A549 (cell line): ENCODE measurements around the gene TMEM139. TPM values are rescaled to one million over a fixed set of nuclear protein-coding genes. Genes with fewer than 3 reads are reported as not detected.

ENCODE experiments used
- ATAC-seq, 2 experiments: fragments of 200-7000 bp in 1 of 2; fragments of >200 bp in 1 of 2; cut with Nextera tagmentation in 1 of 2; cut with Tn5 transposase in 1 of 2; 3 replicates each; pipeline versions ENCODE4 v1.8.0 to v1.9.1; 2018 to 2020; ENCODE audit warnings: mild to moderate bottlenecking in 1 of 2, moderate library complexity in 1 of 2
- CTCF ChIA-PET: fragments of 300-600 bp; sonication (Branson Sonifier 250); formaldehyde crosslinking; extraction: SDS; loops from one replicate; lab custom pipeline; 2021; ENCODE audit warnings: antibody characterized with exemption, inconsistent platforms; lab: Yijun Ruan, JAX
- POLR2A ChIA-PET: fragments of 350-600 bp; formaldehyde crosslinking; extraction: SDS; loops from one replicate; lab custom pipeline; 2021; ENCODE audit warnings: antibody characterized with exemption, inconsistent platforms; lab: Yijun Ruan, JAX
- DNase-seq, 2 experiments: peaks; one replicate each; pipeline versions ENCODE4 v3.0.0 to v3.0.0-alpha.2; 2011 to 2016; ENCODE audit warnings: low read depth in 1 of 2, low spot score in 1 of 2
- FAIRE-seq: peaks from 2 replicates; lab custom pipeline; 2011; peaks lifted over from hg19 to GRCh38; lab: Jason Lieb, UNC
- H3K27ac ChIP-seq, 2 experiments: fragments of >200 bp; sonication (Bioruptor Twin); formaldehyde crosslinking; 3 replicates each; pipeline ENCODE4 v1.5.1; 2016 to 2017
- H3K4me1 ChIP-seq: fragments of >200 bp; sonication (Bioruptor Twin); formaldehyde crosslinking; 3 replicates; pipeline ENCODE4 v1.6.1; 2016
- H3K4me2 ChIP-seq: fragments of >200 bp; sonication (Bioruptor Twin); formaldehyde crosslinking; 3 replicates; pipeline ENCODE4 v1.6.1; 2016
- H3K4me3 ChIP-seq: fragments of >200 bp; sonication (Bioruptor Twin); formaldehyde crosslinking; 3 replicates; pipeline ENCODE4 v1.5.1; 2016
- H3K9me3 ChIP-seq: fragments of >200 bp; sonication (Bioruptor Twin); formaldehyde crosslinking; 3 replicates; pipeline ENCODE4 v1.6.1; 2016
- ATOH8 ChIP-seq: fragments of 250-450 bp; sonication (Bioruptor Pico); IDR thresholded peaks from 2 replicates; pipeline ENCODE4 v1.5.0; 2020; ENCODE audit warnings: low read depth, mild to moderate bottlenecking, moderate library complexity
- CEBPB ChIP-seq, 2 experiments: fragments of >200 bp in 1 of 2; sonication (Bioruptor Twin) in 1 of 2; formaldehyde crosslinking in 1 of 2; IDR thresholded peaks; 2 replicates each; pipeline ENCODE4 v1.6.1; 2012 to 2016
- CHD2 ChIP-seq: fragments of 150-350 bp; IDR thresholded peaks from 2 replicates; pipeline ENCODE4 v1.6.1; 2014; ENCODE audit warnings: low read length; ENCODE audit not compliant: partially characterized antibody
- CHD4 ChIP-seq: fragments of 200-600 bp; sonication (generic); IDR thresholded peaks from 2 replicates; pipeline ENCODE4 v1.6.1; 2016; ENCODE audit warnings: antibody characterized with exemption, mild to moderate bottlenecking, borderline replicate concordance
- EHF ChIP-seq: fragments of 250-450 bp; sonication (Bioruptor Pico); IDR thresholded peaks from 2 replicates; pipeline ENCODE4 v1.5.0; 2020; ENCODE audit warnings: mild to moderate bottlenecking
- EP300 ChIP-seq, 2 experiments: fragments of >200 bp; sonication (Bioruptor Twin); formaldehyde crosslinking; IDR thresholded peaks; 2 replicates in 1 of 2; 3 replicates in 1 of 2; pipeline ENCODE4 v1.6.1; 2016 to 2017
- FOSB ChIP-seq: fragments of 250-450 bp; sonication (Bioruptor Pico); IDR thresholded peaks from 2 replicates; pipeline ENCODE4 v1.5.0; 2020; ENCODE audit warnings: mild to moderate bottlenecking, moderate library complexity
- FOXS1 ChIP-seq: fragments of 250-450 bp; sonication (Bioruptor Pico); IDR thresholded peaks from 2 replicates; pipeline ENCODE4 v1.5.0; 2020; ENCODE audit warnings: mild to moderate bottlenecking, moderate library complexity
- HEYL ChIP-seq: fragments of 250-450 bp; sonication (Bioruptor Pico); IDR thresholded peaks from 2 replicates; pipeline ENCODE4 v1.8.0; 2021; ENCODE audit warnings: mild to moderate bottlenecking, moderate library complexity
- HOXA7 ChIP-seq: fragments of 250-450 bp; sonication (Bioruptor Pico); IDR thresholded peaks from 2 replicates; pipeline ENCODE4 v1.5.0; 2020; ENCODE audit warnings: mild to moderate bottlenecking, moderate library complexity
- HOXB13 ChIP-seq: fragments of 250-450 bp; sonication (Bioruptor Pico); IDR thresholded peaks from 2 replicates; pipeline ENCODE4 v1.5.0; 2020; ENCODE audit warnings: low read depth, mild to moderate bottlenecking, moderate library complexity
- HOXB5 ChIP-seq: fragments of 250-450 bp; sonication (Bioruptor Pico); IDR thresholded peaks from 2 replicates; pipeline ENCODE4 v1.5.0; 2020; ENCODE audit warnings: mild to moderate bottlenecking, moderate library complexity
- JUN ChIP-seq, 2 experiments: fragments of >200 bp; sonication (Bioruptor Twin); formaldehyde crosslinking; IDR thresholded peaks; 2 replicates in 1 of 2; 3 replicates in 1 of 2; pipeline ENCODE4 v1.6.1; 2016 to 2017
- JUNB ChIP-seq: fragments of >200 bp; sonication (Bioruptor Twin); formaldehyde crosslinking; IDR thresholded peaks from 2 replicates; pipeline ENCODE4 v1.6.1; 2016
- KDM1A ChIP-seq: fragments of 200-600 bp; sonication (generic); IDR thresholded peaks from 2 replicates; pipeline ENCODE4 v1.6.1; 2016; ENCODE audit warnings: low read depth, mild to moderate bottlenecking
- KDM5A ChIP-seq: fragments of 200-600 bp; sonication (generic); IDR thresholded peaks from 2 replicates; pipeline ENCODE4 v1.6.1; 2016; ENCODE audit warnings: antibody characterized with exemption, mild to moderate bottlenecking
- MAFK ChIP-seq: fragments of 450-650 bp; IDR thresholded peaks from 2 replicates; pipeline ENCODE4 v1.6.1; 2014; ENCODE audit not compliant: partially characterized antibody
- NPAS2 ChIP-seq: fragments of 250-450 bp; sonication (Bioruptor Pico); IDR thresholded peaks from 2 replicates; pipeline ENCODE4 v1.8.0; 2022; ENCODE audit warnings: mild to moderate bottlenecking, moderate library complexity, borderline replicate concordance
- NR3C1 ChIP-seq: fragments of >200 bp; sonication (Bioruptor Twin); formaldehyde crosslinking; IDR thresholded peaks from 3 replicates; pipeline ENCODE4 v1.6.1; 2017
- PBX3 ChIP-seq: IDR thresholded peaks from 2 replicates; pipeline ENCODE4 v1.6.1; 2012
- PHF8 ChIP-seq: fragments of 200-600 bp; sonication (generic); IDR thresholded peaks from 2 replicates; pipeline ENCODE4 v1.6.1; 2016; ENCODE audit warnings: low read depth, mild to moderate bottlenecking, antibody characterized with exemption, moderate library complexity, borderline replicate concordance
- RCOR1 ChIP-seq: fragments of 150-350 bp; IDR thresholded peaks from 2 replicates; pipeline ENCODE4 v1.6.1; 2014; ENCODE audit warnings: antibody characterized with exemption, low read length, low read depth
- REST ChIP-seq: fragments of 200-600 bp; sonication (generic); IDR thresholded peaks from 2 replicates; pipeline ENCODE4 v1.6.1; 2016; ENCODE audit warnings: antibody characterized with exemption, mild to moderate bottlenecking, moderate library complexity
- SMC3 ChIP-seq: fragments of >200 bp; sonication (Bioruptor Twin); formaldehyde crosslinking; IDR thresholded peaks from 3 replicates; pipeline ENCODE4 v1.6.1; 2018; ENCODE audit warnings: inconsistent platforms
- SREBF2 ChIP-seq: fragments of 450-650 bp; IDR thresholded peaks from 2 replicates; pipeline ENCODE4 v1.6.1; 2014; ENCODE audit warnings: mild to moderate bottlenecking, moderate library complexity
- TFCP2L1 ChIP-seq: fragments of 250-450 bp; sonication (Bioruptor Pico); IDR thresholded peaks from 2 replicates; pipeline ENCODE4 v1.5.0; 2021; ENCODE audit warnings: mild to moderate bottlenecking
- ZC3H11A ChIP-seq: fragments of 450-650 bp; IDR thresholded peaks from 2 replicates; pipeline ENCODE4 v1.6.1; 2014; ENCODE audit warnings: antibody characterized with exemption, mild to moderate bottlenecking
- WGBS: methylation state at CpG from one replicate; pipeline ENCODE4 v1.1.6; 2017; ENCODE audit errors: missing lambda C conversion rate; 5-methylcytosine and 5-hydroxymethylcytosine counted together
- polyA plus RNA-seq, 4 experiments: library from polyadenylated mRNA; depleted of rRNA in 3 of 4; stranded (reverse); fragments of >200 nt; fragmentation: RNase III in 1 of 4; extraction: RNeasy Plus Mini Kit Qiagen cat#74134 plus additional on column Dnase treatment in 1 of 4; gene quantifications; 2 replicates in 3 of 4; 3 replicates in 1 of 4; pipeline ENCODE4 v1.2.3, GENCODE V29; 2011 to 2017
- TF ChIP-seq, protein P1 (sequence below): fragments of 450-650 bp; IDR thresholded peaks from 2 replicates; pipeline ENCODE4 v1.6.1; 2014; ENCODE audit warnings: antibody characterized with exemption
- TF ChIP-seq, protein P2 (sequence below): IDR thresholded peaks from 2 replicates; pipeline ENCODE4 v1.6.1; 2012; ENCODE audit warnings: low read depth, borderline replicate concordance

The TMEM139 gene
- polyA plus RNA-seq, 2 of the 4 experiments (the other 2 are of a cell fraction) = 0.37 to 0.65 TPM

DNA sequence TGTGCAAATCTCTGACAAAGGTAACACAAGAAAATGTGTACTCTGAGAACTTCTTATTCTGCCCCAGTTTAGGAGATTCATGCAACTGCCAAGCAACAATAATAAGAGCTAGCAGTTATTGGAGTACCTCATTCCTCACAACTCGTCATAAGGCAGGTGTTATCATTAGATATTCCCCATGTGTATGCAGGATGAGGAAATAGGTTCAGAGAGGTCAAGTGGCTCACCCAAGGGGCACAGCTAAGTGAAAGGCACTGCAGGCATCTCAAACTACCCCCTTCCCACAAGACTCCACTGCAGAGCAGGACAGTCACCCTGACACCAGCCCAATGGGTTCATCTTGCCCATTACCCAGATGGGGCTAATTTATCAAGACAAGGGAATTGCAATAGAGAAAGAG lies 22.9 kb upstream of the TMEM139 start:
- ATAC-seq = no peak
- peaks cover 22% of the 10 kb centered on the region for H3K4me1 ChIP-seq
- TF ChIP-seq RCOR1 = no peak
- no peak for TF ChIP-seq EP300 (IDR thresholded peaks at IDR 0.05)
- no peak for TF ChIP-seq SMC3
- TF ChIP-seq CEBPB (IDR thresholded peaks at IDR 0.05) = no peak
- TF ChIP-seq, protein P1, sequence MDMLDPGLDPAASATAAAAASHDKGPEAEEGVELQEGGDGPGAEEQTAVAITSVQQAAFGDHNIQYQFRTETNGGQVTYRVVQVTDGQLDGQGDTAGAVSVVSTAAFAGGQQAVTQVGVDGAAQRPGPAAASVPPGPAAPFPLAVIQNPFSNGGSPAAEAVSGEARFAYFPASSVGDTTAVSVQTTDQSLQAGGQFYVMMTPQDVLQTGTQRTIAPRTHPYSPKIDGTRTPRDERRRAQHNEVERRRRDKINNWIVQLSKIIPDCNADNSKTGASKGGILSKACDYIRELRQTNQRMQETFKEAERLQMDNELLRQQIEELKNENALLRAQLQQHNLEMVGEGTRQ = no peak
- no peak for TF ChIP-seq CHD2
- no peak for TF ChIP-seq PHF8
- no peak for TF ChIP-seq KDM1A
- TF ChIP-seq, protein P2, sequence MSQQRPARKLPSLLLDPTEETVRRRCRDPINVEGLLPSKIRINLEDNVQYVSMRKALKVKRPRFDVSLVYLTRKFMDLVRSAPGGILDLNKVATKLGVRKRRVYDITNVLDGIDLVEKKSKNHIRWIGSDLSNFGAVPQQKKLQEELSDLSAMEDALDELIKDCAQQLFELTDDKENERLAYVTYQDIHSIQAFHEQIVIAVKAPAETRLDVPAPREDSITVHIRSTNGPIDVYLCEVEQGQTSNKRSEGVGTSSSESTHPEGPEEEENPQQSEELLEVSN = no peak
- no peak for TF ChIP-seq PBX3
- TF ChIP-seq MAFK = no peak
- no peak for TF ChIP-seq HEYL (CRISPR knock-in tag)
- no peak for TF ChIP-seq SREBF2
- no peak for TF ChIP-seq JUNB
- no peak for TF ChIP-seq HOXB13 (CRISPR knock-in tag)
- no peak for TF ChIP-seq CHD4
- TF ChIP-seq NR3C1 = no peak
- no peak for TF ChIP-seq ATOH8 (CRISPR knock-in tag)
- no peak for TF ChIP-seq HOXA7
- TF ChIP-seq, all 56 proteins: peak for 0
- 79% methylated on average over 1 of the region's 1 CpG for WGBS
- FAIRE-seq (no peak), DNase-seq (no peak)
- Histone ChIP-seq H3K4me2 (no peak overlapping the region), H3K27ac (no peak overlapping the region), H3K9me3 (no peaks in the 10 kb centered on the region), H3K4me3 (no peak overlapping the region)
- POLR2A ChIA-PET = interaction anchor here (2.0 kb wide), 1 partner anchor 26 kb away, joined by 19 read pairs; the partner anchor contains the start of gene CASP2
- CTCF ChIA-PET = interaction anchor here (2.4 kb wide), 1 partner anchor 22 kb away, joined by 15 read pairs; no protein-coding TSS in a partner anchor

DNA sequence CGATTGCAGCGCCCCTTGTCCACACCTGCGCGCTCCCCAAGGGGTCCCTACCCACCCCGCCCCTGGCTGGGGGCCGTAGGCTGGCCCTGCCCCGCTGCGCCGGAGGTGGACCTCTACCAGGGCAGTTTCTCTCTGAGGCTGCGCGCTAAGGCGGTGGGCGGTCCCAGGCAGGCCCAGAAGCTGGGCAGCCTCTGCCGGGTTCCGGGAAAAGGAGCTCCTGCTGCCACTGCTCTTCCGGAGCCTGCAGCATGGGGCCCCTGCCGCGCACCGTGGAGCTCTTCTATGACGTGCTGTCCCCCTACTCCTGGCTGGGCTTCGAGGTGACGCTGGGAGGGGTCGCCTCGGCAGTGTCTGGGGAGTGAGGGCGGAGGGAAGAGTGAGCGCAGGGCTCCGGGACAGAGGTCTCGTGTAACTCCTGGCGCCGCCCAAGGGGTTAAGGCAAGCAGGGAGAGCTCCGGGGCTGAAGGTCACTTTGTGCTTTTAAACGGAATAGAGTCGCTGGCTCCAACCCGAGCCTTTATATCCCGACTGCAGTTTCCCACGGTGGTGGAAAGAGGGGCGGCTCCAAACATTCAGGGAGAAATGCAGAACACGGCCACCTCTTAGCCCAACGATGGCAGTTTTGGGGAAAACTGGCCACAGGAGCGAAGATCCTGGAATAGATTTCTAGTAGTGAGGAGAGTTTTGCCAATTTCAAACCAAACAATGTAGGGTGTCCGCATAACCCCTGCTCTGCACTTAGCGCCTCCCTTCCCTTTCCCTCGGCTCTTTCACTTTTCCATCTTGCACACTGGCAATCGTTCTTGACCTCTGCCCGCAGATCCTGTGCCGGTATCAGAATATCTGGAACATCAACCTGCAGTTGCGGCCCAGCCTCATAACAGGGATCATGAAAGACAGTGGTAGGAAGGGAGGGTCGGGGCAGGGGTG lies 21.2 kb upstream of the TMEM139 start, which contains the start of gene GSTK1:
TSS of gene GSTK1 (plus strand) at position 176 of the 930 bp plus-strand sequence. CDS start at position 249, 73 bp downstream.
- peaks cover 18% of the 10 kb centered on the region for H3K4me1 ChIP-seq
- H3K4me3 ChIP-seq = peak within 1 kb of the TSS; percentile 81
- ChIA-PET CTCF (interaction anchor here (0.7 to 2.5 kb wide), 7 partner anchors 10 to 146 kb away, joined by 3 to 15 read pairs (median 3); no protein-coding TSS in a partner anchor), POLR2A (interaction anchor here (1.0 to 2.0 kb wide), 6 partner anchors 9 to 46 kb away, joined by 3 to 19 read pairs (median 3); partner anchors contain the start of gene CASP2)
- DNase-seq = peak; percentile 64 to 89
- 5% methylated on average over 31 of the region's 48 CpGs for WGBS
- H3K27ac ChIP-seq = peak within 1 kb of the TSS; percentile 88 to 90
- peak within 1 kb of the TSS; percentile 77 for H3K4me2 ChIP-seq
- peak; percentile 99 to 100 for ATAC-seq
- H3K9me3 ChIP-seq = no peaks in the 10 kb centered on the region
- no peak for FAIRE-seq
- TF ChIP-seq MAFK = no peak
- TF ChIP-seq HOXA7 = no peak
- TF ChIP-seq SMC3 = no peak
- TF ChIP-seq FOXS1 (CRISPR knock-in tag) = no peak
- TF ChIP-seq FOSB (CRISPR knock-in tag) = no peak
- 0 out of 2 replicates have a peak, but pooled peaks have one; percentile 18 for TF ChIP-seq KDM5A
- TF ChIP-seq ZC3H11A = no peak
- no peak for TF ChIP-seq NPAS2 (CRISPR knock-in tag)
- no peak for TF ChIP-seq NR3C1
- no peak for TF ChIP-seq TFCP2L1 (CRISPR knock-in tag)
- TF ChIP-seq REST = no peak
- TF ChIP-seq EHF (CRISPR knock-in tag) = no peak
- no peak for TF ChIP-seq HOXB5 (CRISPR knock-in tag)
- TF ChIP-seq, protein P2 = peak; percentile 43; the same call in 1 of the 2 replicates
- TF ChIP-seq JUN (IDR thresholded peaks at IDR 0.05) = peak in 1 of 2 experiments; percentile 72; a peak in 2 of 5 replicates
